WI38 (cell line): Measurements from ENCODE around the gene EVX2.

Source experiments
- H3K4me3 ChIP-seq: 2 replicates; pipeline ENCODE4 v1.5.1; 2011; ENCODE audit warnings: low read depth, mild to moderate bottlenecking, control low read depth, low read length
- CTCF ChIP-seq: IDR thresholded peaks from 2 replicates; pipeline ENCODE4 v1.5.1; 2012; ENCODE audit warnings: low read depth, mild to moderate bottlenecking, control low read depth, low read length

The EVX2 gene

GRCh38 chr2:176085861-176086771, 2.4 kb upstream of the EVX2 start:
- no peak overlapping the region for H3K4me3 ChIP-seq
- peak; percentile 48 for TF ChIP-seq CTCF

DNA sequence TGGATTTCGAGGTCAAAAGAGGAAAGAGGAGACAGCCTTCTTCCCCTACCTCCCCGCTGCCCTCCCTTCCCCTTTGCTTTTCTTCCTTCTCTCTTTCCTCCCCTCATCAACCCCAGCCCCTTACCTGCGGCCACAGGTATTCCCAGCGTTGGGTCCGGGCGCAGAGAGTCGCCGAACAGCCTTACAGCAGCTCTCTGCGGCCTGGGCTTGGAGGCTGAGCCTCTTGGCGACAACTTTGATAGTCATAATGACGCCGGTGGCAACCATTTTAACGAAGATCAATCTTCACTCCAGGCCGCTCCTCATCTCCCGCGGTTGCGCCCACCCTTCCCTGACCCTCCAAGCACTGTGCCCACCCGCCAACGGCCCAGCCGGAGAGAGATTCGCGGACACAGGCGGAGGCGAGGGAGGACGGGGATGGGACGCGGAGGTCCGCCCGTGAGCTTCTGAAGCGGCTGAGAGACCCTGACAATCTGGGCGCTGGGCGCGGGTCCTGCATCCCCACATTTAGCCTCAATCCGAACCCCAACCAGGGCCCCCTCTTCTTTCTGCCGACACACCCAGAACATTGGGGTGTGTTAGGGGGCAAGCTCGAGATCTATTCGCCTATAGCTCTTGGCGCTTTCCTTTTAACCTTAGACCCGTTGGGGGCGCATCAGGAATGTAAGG, 1.5 kb upstream of the EVX2 start:
- H3K4me3 ChIP-seq: no peak overlapping the region
- no peak for TF ChIP-seq CTCF

DNA sequence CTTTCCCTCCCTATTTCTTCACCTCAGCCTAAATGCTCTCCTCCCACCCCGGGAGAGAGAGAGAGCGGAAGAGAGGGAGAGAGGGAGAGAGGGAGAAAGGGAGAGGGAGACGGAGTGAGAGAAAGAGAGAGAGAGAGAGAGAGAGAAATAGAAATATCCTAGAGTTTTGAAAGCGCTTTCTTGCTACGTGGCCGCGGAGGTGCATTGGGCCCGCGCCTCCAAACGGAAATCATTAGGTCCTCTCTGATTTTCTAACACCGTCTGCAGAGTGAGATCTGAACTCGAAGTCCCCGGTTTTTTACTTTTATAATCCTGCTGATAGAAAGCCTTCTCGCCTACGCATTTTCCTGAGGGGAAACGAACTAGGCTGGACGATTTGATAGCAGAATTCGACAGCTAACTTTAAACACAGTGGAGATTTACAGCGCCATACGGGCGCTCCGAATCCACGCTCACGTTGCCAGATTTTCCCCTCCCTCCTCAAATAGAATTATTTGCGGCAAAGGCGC, 903 bp upstream of the EVX2 start:
- no peak overlapping the region for H3K4me3 ChIP-seq
- TF ChIP-seq CTCF: no peak

DNA sequence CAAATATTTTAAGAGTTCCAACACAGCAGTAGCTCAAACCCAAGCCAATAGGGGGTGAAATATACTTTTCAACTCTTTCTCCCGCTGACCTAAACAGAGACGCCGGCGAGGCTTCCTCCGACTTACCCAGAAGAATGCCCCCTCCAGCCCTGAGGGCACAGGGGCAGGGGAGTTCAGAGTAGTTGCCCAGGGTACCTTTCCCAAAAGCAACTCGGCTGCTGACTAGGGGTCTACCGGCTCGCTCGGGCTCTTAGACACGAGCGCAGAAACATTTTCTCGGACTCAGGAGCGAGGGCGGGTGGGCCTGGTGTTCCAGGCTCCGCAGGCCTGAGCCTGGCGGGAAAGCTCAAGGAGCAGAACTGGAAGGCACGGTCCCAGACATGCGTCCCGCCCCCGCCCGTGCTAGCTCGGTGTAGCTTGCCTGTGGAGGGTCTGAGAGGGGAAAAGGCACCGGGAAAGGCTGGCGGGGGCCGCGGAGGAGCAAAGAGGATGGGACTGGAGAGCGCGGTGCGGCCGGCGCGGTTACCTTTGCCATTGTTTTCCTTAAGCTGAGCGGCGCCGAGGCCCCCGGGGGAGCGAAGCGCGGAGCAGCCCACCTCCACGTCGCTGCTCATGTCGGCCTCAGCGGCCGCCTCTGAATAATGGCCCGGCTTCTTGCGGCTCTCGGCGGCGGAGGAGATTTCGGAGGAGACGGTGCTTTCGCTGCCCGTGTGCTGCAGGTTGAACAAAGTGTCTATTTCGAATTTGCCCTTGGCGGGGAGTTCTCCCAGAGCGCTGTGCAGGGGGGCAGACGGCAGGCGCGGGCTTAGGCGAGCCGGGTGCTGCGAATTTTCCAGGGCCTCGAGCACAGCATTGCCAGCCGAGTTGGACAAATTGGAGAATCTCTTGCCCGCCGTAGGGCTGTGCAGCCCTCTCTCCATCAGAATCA, 674 bp downstream of the EVX2 start:
- TF ChIP-seq CTCF: no peak
- no peak overlapping the region for H3K4me3 ChIP-seq

- no peak overlapping the region for H3K4me3 ChIP-seq
- TF ChIP-seq CTCF: no peak
Observed at GRCh38 chr2:176082525-176082823, 1.3 kb downstream of the EVX2 start.

- no peak overlapping the region for H3K4me3 ChIP-seq
- TF ChIP-seq CTCF: no peak
Observed at GRCh38 chr2:176081837-176082524, 1.8 kb downstream of the EVX2 start.
